Inflammatory macrophage (primary cell): ENCODE results near the gene RGS7.
"Not testable (repeated sequence)": the region's sequence is repeated elsewhere in the genome, so short reads cannot be mapped to it uniquely, and the experiment has no call there.

ENCODE experiments used
- DNase-seq, 2 donors: peaks; one replicate each; pipeline ENCODE4 v3.0.0-alpha.2; 2020 to 2022

Gene RGS7

GRCh38 chr1:240816472-240816871 lies 540.5 kb downstream of the RGS7 start:
- DNase-seq: no peak

GRCh38 chr1:240813720-240814119 lies 543.3 kb downstream of the RGS7 start:
- DNase-seq: no peak

GRCh38 chr1:240811256-240811655 lies 545.7 kb downstream of the RGS7 start:
- no peak for DNase-seq

- DNase-seq: no peak
Observed at GRCh38 chr1:240808381-240808780, 548.6 kb downstream of the RGS7 start.

GRCh38 chr1:240806200-240806745 lies 550.7 kb downstream of the RGS7 start:
- DNase-seq: no peak

- DNase-seq: no peak
Observed at GRCh38 chr1:240804475-240804874, 552.5 kb downstream of the RGS7 start.

GRCh38 chr1:240803151-240803550 lies 553.9 kb downstream of the RGS7 start:
- no peak for DNase-seq

- DNase-seq: no peak
Observed at GRCh38 chr1:240802271-240802670, 554.7 kb downstream of the RGS7 start.

- DNase-seq: no peak
Observed at GRCh38 chr1:240801442-240801841, 555.6 kb downstream of the RGS7 start.

- DNase-seq: no peak
Observed at GRCh38 chr1:240800291-240800690, 556.7 kb downstream of the RGS7 start.

GRCh38 chr1:240797050-240797449 lies 560.0 kb downstream of the RGS7 start:
- DNase-seq: no peak

- no peak for DNase-seq
Observed at GRCh38 chr1:240794046-240794843, 562.8 kb downstream of the RGS7 start.

GRCh38 chr1:240792915-240793529 lies 564.0 kb downstream of the RGS7 start:
- no peak for DNase-seq

- DNase-seq: no peak
Observed at GRCh38 chr1:240790856-240791255, 566.1 kb downstream of the RGS7 start.

- no peak for DNase-seq
Observed at GRCh38 chr1:240786880-240787279, 570.1 kb downstream of the RGS7 start.

- DNase-seq: no peak
Observed at GRCh38 chr1:240784776-240785175, 572.2 kb downstream of the RGS7 start.

GRCh38 chr1:240783728-240784137 lies 573.3 kb downstream of the RGS7 start:
- not testable (repeated sequence) for DNase-seq

GRCh38 chr1:240776237-240776636 lies 580.8 kb downstream of the RGS7 start:
- no peak for DNase-seq

GRCh38 chr1:240772131-240772530 lies 584.9 kb downstream of the RGS7 start:
- DNase-seq: no peak

- DNase-seq: no peak
Observed at GRCh38 chr1:240771450-240771849, 585.6 kb downstream of the RGS7 start.

GRCh38 chr1:240768979-240769378 lies 588.0 kb downstream of the RGS7 start:
- DNase-seq: no peak

GRCh38 chr1:240766831-240767230 lies 590.2 kb downstream of the RGS7 start:
- no peak for DNase-seq

- DNase-seq: no peak
Observed at GRCh38 chr1:240765732-240766363, 591.2 kb downstream of the RGS7 start.

- DNase-seq: no peak
Observed at GRCh38 chr1:240763771-240764170, 593.2 kb downstream of the RGS7 start.
